ENCODE measurements around the gene RGS3.
A peak's percentile ranks its signal among the peaks of the same experiment; 100 is the strongest.

The RGS3 gene

DNA sequence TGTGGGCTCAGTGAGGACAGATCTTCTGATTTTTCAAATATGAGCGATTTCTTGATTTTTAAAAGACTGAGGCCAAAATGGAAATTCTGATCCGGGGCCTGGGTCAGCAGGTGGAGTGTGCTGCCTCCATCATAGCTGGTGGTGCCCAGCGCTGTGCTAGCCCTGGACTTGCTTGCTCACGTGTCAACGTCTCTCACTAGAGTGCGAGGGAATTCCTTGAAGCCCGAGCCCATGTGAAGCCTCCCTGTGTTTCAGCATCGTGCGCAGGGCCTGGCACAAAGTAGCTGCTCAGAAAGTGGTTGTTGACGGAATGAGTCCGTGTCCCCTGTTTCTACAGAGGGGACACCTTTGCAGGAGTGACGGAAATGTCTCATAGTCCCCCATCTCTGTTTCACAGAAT is 50.5 kb downstream of the RGS3 start:
- no peak for DNase-seq

DNA sequence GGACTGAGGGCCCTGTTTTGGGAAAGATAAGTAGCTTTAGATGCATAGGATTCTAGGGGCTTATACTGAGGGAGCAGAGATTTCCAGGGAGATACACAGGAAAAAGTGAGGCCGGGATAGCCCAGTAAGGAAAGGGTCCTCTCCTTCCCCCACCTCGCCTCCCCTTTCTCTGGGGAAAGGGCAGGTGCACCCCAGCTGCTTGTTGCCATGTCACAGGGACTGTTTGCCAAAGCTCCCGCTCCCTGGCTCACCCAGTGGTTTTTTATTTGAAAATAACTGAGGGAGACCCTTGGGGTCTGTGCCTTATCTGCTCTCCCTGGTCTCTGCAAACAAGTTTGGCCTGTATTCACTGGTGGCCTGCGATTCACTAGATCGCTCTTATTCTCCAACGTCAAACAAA is 51.2 kb downstream of the RGS3 start:
- no peak for DNase-seq

DNA sequence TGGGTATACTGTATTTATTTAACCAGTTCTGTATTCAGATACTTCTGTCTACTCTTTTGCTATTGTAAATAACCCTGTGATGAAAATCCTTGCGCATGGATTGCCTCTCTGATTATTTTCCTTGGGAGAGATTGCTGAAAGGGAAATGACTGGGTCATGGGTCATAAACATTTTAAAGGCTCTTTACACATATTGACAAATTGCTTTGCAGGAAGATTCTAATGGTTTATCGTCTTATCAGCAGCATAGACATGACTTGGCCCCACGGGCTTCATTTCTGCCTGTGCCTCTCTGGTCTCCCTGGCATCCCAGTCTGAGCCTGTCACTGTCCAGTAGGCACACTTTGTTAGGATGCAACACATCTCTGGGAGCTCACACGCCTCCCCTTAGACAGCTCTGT is 52.3 kb downstream of the RGS3 start:
- DNase-seq, result no peak

DNA sequence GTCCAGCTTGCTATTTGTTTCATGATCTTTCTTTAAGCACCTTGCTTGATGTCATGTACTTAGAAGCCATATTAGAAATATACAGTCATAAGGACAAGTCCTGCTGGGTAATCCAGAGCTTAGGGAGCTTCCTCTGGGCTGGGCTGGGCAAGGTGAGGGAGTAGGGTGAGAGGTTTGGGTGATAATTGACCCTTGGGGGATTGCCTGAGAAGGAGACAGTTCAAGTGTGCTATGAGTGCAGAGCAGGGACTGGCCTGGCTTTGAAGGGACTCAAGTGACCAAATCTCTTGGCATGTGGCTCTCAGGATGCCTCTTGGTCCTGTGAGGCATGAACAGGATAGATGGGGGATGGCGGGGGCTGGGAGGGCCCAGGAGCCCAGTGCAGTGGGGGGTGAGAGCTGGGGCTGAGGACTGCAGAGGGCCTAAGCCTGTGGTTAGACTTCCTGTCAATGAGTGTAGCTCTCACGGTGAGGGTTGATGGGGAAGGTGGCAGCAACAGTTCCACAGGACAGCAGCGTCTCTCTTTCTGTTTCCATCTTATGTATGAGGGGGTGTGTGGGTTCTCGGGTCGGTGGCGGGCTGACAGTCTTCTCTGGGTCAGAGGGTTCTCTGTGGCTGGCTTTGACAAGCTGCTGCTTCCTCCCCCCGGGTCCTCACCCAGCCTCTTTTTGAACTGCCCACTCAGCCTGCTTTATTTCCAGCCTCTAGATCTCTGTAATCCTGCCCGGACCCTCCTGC is 53.5 kb downstream of the RGS3 start:
- DNase-seq, result no peak

DNA sequence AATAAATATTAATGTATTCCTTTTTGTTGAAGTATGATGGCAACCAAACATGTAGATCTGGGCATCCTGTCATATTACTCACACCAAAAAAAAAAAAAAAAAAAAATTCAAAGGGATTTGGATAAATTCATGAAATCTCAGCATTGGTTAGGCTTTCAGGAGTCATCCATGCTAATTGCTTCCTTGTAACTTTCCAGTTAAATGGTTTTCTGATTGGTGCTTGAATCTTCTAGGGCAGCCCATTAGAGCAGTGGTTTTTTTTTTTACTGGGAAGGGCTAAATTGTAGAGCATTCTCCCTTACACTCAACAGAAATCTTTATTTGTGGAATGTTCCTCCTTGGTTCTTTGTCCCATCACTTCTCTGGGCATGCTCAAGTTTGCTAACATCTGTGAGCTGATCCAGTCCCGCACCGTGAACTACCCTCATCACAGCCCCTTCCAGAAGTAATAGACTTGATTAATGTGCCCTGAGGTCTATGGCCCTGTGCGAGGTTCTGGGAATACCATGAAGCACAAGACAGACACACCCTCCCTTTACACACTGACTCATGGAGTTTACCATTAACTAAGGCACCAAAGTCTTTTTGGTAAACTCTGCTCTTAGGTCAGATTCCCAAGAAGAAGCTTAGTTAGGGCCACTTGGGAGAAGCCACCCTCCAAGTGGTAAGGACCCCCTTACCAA is 56.0 kb downstream of the RGS3 start:
- DNase-seq, result peak; percentile 22

DNA sequence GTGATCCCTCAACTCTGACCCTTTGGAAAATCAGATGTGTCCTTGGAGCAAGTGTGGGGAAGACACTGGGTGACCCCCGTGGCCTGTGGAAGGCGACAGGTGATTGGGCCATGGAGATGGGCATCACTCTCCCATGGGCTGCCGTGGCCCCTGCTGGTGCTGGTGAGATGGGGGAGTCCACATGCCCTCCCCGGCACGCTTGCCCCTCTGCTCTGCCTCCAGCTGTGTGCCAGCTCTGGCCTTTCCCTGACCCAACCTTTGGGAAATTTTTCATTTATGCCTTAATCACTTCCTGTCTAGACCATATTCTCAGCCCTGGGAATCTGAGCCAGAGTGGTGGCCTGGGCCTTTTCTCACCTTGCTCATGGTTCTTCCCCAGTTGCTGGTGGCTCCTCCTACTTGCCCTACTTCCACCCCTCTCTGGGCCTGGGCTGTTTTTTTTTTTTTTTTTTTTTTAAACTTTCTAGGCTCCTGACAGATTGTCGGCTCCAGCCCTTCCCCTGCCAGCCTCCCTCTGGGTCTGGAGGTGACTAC is 56.6 kb downstream of the RGS3 start:
- DNase-seq, result no peak

DNA sequence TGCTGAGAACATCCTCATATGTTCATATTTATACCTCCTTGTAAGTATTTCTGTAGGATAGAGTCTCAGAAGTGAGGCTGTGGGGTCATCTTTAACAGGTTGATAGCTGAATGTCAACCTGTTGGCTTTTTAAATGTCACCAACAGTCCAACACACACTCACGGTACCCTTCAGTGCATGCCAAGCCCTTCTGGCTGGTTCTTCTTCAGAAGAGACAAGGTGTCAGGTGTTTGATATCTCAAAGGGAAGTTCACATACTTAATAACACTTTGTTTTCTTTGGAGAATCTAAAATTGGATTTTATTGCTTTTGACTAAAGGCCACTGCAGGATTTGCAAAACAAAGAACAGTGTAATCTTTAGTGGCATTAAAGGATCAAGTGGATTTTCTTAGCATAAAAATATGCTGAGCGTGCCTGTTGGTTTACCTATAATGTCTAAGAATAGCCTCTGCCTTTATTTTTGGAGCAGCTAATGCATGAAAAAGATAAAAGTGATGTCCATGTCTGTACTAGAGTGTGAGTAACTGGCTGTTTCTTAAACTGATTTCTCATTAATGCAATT is 58.2 kb downstream of the RGS3 start:
- DNase-seq, result no peak

DNA sequence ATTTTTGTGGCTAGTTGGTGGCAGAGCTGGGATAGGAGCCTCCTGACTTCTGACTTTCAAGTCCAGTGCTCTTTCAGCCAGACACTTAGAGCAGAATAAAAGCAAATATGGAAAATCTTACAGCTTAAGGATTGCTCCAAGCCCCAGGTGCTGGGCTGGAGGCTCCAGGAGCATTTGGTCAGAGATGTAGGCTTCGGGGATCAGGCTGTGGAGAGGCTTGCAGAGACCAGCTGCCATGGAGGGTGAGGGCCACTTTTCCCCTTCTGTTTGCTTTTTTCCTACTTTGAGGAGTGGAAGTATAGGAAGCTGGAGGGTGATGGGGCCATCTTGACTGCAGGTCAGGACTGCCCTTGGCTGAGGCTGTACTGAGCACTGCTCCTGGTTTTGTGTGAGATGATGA is 58.9 kb downstream of the RGS3 start:
- no peak for DNase-seq

DNA sequence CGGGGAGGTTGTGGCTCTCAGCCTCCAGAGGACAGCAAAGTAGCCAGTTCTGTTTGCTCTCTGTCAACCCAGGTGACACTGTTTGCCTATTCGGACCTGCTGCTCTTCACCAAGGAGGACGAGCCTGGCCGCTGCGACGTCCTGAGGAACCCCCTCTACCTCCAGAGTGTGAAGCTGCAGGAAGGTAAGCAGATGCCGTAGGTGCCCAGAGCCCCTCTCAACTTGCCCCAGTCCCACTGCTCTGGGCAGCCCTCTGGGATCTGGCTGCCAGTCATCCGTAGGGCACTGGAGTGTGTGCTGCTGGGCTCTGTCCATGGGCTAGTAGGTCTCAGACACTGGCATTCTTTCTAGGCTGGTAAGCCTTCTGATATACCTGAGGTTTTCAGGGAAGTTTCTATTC is 59.3 kb downstream of the RGS3 start:
- no peak for DNase-seq

DNA sequence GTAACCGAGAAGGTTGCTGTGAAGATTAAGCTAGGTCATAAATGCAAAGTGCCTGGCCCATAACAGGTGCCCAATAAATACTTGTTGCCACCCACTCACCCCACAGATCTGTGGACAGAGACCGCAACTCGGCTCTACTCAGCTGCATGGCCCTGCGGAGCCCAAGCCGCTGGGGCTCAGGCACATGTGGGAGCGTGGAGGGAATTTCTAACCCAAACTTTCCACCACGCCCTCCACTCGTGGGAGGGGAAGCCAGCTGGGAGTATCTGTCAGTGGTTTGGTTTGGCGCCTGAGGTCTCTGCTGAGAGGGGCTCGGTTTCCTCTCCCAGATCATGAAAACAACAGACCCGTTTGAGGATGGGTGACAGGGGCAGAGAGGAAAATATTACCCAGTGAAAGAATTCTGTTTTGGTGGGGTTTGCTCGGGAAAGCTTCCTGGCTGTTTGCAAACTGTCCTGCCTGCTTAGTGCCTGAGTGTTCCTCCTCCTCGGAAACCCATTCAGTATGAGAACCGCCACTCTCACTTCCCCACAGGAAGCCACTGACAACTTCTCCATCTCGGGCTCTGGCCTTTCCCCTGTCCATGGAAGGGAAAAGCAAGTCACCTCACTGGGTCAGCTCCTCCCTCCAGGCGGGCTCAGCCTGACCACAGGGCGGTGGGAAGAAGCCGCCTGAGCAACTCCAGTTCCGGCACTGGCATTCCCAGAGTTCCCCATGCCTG is 60.1 kb downstream of the RGS3 start:
- no peak for DNase-seq

DNA sequence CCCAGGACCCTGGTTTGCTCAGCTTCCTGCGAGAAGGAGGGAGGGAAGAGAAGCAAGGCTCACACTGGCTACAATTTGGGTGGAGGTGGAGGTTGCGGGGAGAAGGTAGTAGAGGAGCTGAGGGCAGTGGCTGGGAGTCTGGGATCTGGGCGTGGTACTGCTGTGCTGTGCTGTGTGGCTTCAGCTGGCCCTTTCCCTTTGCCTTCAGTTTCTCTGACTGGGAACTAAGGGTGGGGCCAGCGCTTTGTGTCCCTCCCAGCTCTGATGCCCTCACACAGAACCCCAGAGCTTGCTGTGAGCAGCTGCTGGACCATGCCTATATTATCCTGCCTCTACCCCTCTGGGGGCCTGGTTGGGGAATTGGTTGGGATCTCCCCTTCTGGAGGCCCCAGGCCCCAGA is 60.9 kb downstream of the RGS3 start:
- DNase-seq, result no peak

DNA sequence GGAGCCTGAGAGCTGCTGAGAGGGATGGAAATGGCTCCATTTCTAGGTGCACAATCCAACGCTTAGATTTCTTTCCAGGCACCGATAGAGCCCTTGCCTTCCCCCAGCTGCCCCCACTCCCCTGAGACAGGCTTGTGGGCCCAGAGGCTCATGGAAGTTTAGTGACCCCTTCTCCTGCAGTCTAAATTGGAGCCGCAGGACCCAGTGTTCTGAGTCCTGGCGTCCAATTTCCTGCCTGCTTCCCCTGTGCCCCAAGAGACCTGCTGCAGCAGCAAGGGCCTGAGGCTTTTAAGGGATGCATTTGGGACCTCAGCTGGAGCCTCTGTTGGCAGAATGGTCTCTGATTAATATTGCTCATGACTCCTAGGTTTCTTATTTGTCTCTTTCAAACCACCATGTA is 61.7 kb downstream of the RGS3 start:
- DNase-seq, result no peak

DNA sequence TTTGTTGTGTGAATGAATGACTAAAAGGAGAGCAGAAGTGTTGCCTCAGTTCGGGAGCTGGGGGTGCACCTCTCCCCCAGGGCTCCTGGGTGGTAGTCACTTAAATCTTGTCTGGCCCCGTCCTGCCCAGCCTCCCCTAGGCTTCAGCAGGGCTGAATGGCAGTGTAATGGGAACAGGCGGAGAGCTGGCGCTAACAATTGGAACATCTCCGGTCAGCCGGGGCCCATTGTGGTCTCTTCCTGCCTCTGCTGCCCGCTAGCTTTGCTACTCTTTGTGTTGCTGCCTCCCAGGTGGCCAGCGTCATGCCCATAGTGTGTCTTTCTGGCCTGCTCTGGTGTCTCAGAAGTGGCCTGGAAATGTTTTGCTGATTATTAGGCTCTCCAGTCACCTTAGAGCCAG is 62.3 kb downstream of the RGS3 start:
- no peak for DNase-seq

DNA sequence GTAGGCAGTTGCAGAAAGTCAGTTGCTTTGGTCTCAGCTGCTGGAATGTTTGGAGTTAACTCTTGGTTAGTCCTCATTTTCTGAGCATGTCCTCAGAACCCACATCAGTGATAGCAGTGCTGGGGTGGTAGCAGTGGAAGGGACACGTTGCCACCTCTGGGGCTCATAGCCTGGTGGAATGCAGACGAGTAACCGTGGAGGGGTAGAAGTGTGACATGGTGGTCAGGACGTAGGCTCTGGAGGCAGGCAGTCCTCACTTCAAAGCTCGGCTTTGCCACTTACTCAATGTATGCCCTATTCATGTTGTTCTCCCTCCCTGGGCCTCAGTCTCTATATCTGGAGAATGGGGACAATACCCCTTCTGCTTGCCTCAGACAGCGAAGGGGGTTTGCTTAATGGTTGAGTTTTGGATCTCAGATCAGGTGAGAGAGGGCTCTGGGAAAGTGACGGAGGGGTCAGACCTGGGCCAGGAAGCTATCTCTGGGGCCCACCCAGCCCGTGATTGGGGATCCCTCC is 62.8 kb downstream of the RGS3 start:
- DNase-seq, result no peak

DNA sequence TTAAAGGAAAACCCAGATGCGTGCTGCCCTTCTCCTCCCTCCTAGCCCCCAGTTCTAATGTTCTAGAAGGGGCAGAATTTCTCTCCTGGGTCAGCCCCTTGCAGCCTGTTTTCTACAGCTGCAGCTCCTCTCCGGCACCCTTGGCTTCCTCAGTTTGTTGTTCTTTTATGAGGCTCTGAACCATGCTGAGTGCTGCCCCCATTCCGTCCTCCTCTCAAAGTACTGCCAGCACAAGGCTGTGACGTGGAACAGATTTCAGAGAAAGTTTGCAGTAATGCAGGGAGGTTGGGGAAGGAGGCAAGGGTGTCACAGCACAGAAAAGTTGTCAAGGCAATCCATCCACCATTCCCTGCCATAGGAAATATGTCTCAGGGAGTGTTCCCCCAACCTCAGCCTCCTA is 63.3 kb downstream of the RGS3 start:
- no peak for DNase-seq

DNA sequence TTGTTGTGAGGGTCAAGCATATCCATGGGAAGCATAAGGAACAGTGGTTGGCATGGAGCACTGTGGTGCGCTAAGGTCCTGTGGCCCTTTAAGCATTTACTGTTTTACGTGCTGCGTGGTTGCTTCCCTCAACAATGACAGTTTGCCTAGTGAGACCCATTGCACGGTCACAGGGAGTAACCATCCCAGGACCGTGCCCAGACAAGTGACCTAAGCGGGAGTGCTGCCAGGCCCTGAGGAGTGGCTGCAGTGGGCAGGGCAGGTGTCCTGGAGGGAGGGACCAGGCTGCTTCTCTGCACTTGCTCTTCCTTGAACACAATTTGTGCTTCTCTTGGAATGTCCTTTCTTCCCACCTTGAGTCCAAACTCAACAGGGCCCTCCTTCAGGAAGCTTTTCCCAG is 64.6 kb downstream of the RGS3 start:
- no peak for DNase-seq

DNA sequence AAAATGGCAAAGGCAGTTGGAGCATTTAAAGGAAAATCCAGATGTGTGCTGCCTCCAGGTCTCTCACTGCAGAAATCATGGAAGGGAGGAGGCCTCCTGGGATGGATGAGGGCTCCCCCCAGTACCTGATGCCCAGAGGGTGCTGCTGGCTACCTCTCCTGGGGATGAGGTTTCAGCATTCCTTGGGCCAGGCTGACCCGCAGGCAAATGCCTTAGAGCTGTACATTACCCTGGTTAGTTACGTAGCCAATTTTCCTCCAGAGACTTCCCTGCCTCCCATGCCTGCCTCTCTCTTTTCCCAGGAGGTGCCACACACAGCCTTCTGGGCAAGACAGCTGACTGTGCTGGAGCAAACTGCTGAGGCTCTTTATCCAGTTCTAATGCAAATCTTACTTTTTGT is 65.3 kb downstream of the RGS3 start:
- DNase-seq, result no peak

DNA sequence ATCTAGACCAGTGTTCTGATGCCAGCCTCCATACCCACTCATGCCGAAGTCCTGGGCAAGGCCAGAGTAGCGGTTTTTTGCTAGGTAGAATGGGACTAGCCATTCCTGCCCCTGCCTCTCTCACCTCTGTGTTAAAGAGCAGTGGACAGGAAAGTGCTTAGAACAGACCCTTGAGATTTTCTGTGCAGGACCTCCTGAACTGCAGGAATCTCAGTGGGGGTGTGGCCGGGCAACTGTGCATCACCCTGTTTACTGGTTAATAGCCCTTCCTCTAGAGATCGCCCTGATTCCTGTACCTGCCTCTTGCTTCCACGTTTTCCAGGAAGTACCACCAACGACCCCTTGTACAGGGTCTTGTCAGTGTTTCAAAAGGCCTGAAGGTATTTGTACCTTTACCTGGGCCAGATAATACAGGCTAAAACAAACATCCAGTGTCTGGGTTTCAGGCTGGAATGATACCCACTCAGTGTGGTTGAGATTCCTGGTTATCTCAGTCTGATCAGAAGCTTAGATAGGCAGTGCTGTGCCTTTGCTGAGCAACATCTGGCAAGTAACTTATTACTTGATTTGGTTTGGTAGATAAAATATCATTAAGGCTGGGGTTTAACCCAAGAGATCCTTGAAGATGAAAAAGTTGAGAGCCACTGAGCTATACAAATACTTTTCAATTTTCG is 65.9 kb downstream of the RGS3 start:
- no peak for DNase-seq

DNA sequence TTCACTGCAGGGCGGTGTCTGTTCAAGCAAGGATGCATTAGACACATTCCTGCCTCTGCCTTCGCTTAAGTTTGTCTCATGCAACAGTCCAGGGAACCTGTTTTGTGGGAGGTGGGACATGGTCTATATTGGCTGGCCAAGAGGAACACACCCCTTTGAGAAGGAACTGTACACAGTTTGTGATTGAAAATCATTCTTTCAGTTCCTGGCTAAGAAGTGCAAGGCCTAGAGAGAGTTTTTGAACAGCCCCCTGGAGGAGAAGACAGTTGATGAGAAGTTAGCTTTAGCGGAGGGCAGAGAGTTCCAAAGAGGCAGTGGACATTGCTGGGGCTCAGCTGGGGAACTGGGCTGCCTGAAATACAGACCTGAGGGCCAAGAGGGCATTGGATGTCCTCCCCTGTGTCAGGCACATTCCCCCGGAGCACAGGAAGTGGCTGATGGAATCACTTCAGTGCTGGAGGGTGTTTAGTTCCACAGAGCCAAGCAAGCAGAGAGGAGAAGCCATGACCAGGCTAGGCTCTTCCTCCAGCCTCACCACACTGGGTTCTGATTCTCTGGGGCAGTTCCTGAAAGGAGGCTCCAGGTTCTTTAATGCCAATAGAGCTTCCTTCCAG is 66.6 kb downstream of the RGS3 start:
- no peak for DNase-seq

DNA sequence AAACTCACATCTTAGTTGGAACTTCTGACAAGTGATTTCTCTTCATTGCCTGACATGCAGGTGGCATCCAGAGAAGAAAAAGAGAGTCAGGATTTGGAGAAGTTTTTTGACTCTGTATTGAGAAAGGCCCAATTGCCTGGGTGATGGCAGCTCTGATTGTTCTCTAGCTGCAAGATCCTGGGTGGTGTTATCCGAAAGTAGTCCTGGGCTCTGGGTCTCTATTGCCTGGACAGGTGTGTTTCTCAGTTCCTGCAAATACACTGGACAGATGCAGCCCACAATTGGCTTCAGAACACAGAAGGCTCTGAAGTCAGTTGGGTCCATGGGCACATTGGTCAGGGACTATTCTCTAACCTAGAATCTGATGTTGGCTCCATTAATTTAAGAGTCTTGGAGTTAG is 67.4 kb downstream of the RGS3 start:
- no peak for DNase-seq

DNA sequence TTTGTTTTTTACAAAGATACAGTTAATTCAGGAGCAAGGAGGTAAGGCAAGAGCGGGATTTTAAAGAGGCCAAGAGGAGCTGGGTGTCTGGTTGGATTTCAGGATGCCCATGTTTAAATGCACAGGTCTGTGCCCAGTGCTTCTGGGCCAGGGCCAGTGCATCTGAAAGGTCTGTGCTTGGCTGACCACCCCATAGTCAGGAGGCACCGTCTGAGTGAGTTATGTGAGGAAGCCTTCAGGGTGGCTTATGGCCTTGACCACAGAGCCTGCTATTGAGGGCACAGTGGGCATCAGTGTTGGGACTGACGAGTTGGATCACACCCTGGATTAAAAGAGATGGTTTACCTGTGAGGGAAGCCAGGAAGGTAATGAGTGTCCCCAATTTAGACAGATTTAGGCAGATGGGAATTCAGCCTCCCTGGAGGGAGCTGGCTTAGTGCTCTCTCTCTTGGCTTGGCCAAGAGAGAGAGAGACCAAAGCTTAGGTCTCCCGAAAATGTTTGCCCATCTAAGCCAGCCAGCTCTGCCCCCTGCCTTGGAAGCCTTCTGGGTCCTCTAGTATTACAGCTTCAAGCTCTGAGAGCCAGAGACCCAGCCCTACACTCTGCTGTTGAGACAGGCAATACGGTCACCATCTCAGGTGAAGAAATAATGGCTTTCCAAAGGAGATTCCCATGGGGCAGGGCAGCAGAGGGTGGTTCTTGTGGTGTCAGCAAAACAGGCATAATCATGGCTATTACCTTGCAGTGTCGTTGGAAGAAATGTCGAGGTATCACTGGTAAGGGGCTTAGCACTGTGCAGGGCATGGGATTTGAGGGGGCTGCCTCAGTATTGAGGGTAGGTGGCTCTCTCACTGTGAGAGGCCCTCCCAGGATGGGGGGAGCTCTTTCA is 68.6 kb downstream of the RGS3 start:
- DNase-seq, result no peak
